Natural killer cell (primary cell): ENCODE data around the gene SLC7A4. TPM values are rescaled to one million over a fixed set of nuclear protein-coding genes. Genes with fewer than 3 reads are reported as not detected.

ENCODE experiments used
- ATAC-seq, 3 donors: fragments of 150-1000 bp in 2 of 3; fragments of 200-7000 bp in 1 of 3; cut with Tn5 transposase; 1 replicate in 1 of 3; 2 replicates in 2 of 3; pipeline ENCODE4 v1.10.0; 2021; ENCODE audit warnings: mild to moderate bottlenecking in 2 of 3, moderate library complexity in 2 of 3
- DNase-seq, 2 donors: peaks; one replicate each; pipeline versions ENCODE4 v3.0.0 to v3.0.0-alpha.2; 2013 to 2021; ENCODE audit warnings: mixed read lengths in 1 of 2
- H3K27ac ChIP-seq: one replicate; pipeline ENCODE4 v1.5.1; 2013; ENCODE audit warnings: mild to moderate bottlenecking, low read length
- H3K27me3 ChIP-seq: one replicate; pipeline ENCODE4 v1.6.1; 2013; ENCODE audit warnings: low read length; ENCODE audit not compliant: control insufficient read depth, insufficient read depth
- H3K36me3 ChIP-seq: one replicate; pipeline ENCODE4 v1.6.1; 2013; ENCODE audit warnings: low read length; ENCODE audit not compliant: control insufficient read depth, insufficient read depth
- H3K4me1 ChIP-seq: one replicate; pipeline ENCODE4 v1.6.1; 2013; ENCODE audit warnings: low read length; ENCODE audit not compliant: control insufficient read depth, insufficient read depth
- H3K4me3 ChIP-seq: one replicate; pipeline ENCODE4 v1.5.1; 2013; ENCODE audit warnings: low read length
- H3K9me3 ChIP-seq: one replicate; pipeline ENCODE4 v1.6.1; 2013; ENCODE audit warnings: low read length; ENCODE audit not compliant: control insufficient read depth, insufficient read depth
- H3K27ac Mint-ChIP-seq, 2 donors: one replicate each; pipeline ENCODE4 v1.8.0; 2022; ENCODE audit warnings: mild to moderate bottlenecking in 2 of 2, mixed read lengths in 2 of 2, moderate library complexity in 1 of 2
- H3K27me3 Mint-ChIP-seq, 2 donors: one replicate each; pipeline ENCODE4 v1.8.0; 2022; ENCODE audit warnings: low read depth in 2 of 2, mixed read lengths in 2 of 2
- H3K36me3 Mint-ChIP-seq: one replicate; pipeline ENCODE4 v1.8.0; 2022; ENCODE audit warnings: mixed read lengths
- H3K4me1 Mint-ChIP-seq, 2 donors: one replicate each; pipeline ENCODE4 v1.8.0; 2022; ENCODE audit warnings: mixed read lengths in 2 of 2
- H3K4me3 Mint-ChIP-seq: one replicate; pipeline ENCODE4 v1.8.0; 2022; ENCODE audit warnings: mild to moderate bottlenecking, moderate library complexity, mixed read lengths
- H3K9me3 Mint-ChIP-seq, 2 donors: one replicate each; pipeline ENCODE4 v1.8.0; 2022; ENCODE audit warnings: mixed read lengths in 2 of 2
- WGBS: methylation state at CpG from one replicate; pipeline ENCODE4 v1.1.7; 2013; ENCODE audit warnings: missing lambda C conversion rate; ENCODE audit not compliant: insufficient coverage; 5-methylcytosine and 5-hydroxymethylcytosine counted together
- intact Hi-C: fragments of 100-400 bp; cut with micrococcal nuclease; formaldehyde crosslinking; loops from one replicate; pipeline ENCODE4 v1.14.2; 2022
- total RNA-seq, 4 donors: library from RNA; stranded (reverse); fragments of 120-200 nt in 1 of 4; gene quantifications; one replicate each; pipeline versions ENCODE4 v1.2.3 to v1.2.4, GENCODE V29; 2013 to 2022
- TF ChIP-seq, protein P1 (sequence below): fragments of 200-600 bp; IDR thresholded peaks from one replicate; pipeline ENCODE4 v1.8.0; 2022; ENCODE audit warnings: antibody characterized with exemption

Gene SLC7A4
- total RNA-seq, 3 donors from 2014 or later (not counting 1 experiment from before 2014, with no cell fraction given), result not detected

- 83% methylated on average over 13 of the region's 13 CpGs for WGBS
- H3K36me3 Mint-ChIP-seq, result no peaks in the 10 kb centered on the region
- intact Hi-C loops, result no loop called here
These were observed 9.3 kb downstream of the SLC7A4 start for GRCh38 chr22:21022955-21023614.

DNA sequence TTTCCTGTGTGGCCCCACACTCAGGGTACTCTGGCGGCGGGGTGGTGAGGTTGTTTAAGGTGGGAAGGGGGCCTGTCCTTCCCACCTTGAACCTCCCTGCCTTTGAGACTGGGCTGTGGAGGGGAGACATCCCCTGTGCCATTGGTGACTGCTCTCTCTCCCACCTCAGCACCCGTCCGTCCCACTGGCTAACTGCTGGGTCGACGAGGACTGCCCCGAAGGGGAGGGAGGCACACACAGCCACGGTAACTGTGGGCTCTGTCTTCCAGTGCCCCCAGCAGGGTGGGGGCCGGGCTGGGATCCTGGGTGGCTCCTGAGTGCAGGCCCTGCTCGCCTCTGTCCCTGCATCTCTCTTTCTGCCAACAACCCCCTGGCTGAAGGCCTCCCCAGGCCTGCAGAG is 9.9 kb downstream of the SLC7A4 start:
- Histone ChIP-seq H3K4me3 (no peak overlapping the region), H3K36me3 (no peaks in the 10 kb centered on the region), H3K9me3 (no peaks in the 10 kb centered on the region), H3K27me3 (no peaks in the 10 kb centered on the region), H3K4me1 (peaks cover 10% of the 10 kb centered on the region), H3K27ac (no peak overlapping the region)
- ATAC-seq (no peak), DNase-seq (no peak)
- Mint-ChIP-seq H3K4me3 (no peak overlapping the region), H3K27ac (no peak overlapping the region), H3K4me1 (peaks cover 6 to 10% of the 10 kb centered on the region in 2 donors), H3K36me3 (no peaks in the 10 kb centered on the region), H3K9me3 (no peaks in the 10 kb centered on the region), H3K27me3 (no peaks in the 10 kb centered on the region)
- WGBS, result 82% methylated on average over 8 of the region's 10 CpGs
- TF ChIP-seq, protein P1, sequence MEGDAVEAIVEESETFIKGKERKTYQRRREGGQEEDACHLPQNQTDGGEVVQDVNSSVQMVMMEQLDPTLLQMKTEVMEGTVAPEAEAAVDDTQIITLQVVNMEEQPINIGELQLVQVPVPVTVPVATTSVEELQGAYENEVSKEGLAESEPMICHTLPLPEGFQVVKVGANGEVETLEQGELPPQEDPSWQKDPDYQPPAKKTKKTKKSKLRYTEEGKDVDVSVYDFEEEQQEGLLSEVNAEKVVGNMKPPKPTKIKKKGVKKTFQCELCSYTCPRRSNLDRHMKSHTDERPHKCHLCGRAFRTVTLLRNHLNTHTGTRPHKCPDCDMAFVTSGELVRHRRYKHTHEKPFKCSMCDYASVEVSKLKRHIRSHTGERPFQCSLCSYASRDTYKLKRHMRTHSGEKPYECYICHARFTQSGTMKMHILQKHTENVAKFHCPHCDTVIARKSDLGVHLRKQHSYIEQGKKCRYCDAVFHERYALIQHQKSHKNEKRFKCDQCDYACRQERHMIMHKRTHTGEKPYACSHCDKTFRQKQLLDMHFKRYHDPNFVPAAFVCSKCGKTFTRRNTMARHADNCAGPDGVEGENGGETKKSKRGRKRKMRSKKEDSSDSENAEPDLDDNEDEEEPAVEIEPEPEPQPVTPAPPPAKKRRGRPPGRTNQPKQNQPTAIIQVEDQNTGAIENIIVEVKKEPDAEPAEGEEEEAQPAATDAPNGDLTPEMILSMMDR, result no peak
- intact Hi-C loops, result no loop called here

More at GRCh38 chr22:21022955-21023614, 9.3 kb downstream of the SLC7A4 start:
- Mint-ChIP-seq H3K4me3 (no peak overlapping the region), H3K9me3 (no peaks in the 10 kb centered on the region), H3K27ac (no peak overlapping the region), H3K4me1 (peaks cover 6 to 10% of the 10 kb centered on the region in 2 donors), H3K27me3 (no peaks in the 10 kb centered on the region)
- H3K4me1 ChIP-seq, result peaks cover 10% of the 10 kb centered on the region
- no peaks in the 10 kb centered on the region for H3K36me3 ChIP-seq
- no peak overlapping the region for H3K27ac ChIP-seq
- DNase-seq (no peak), ATAC-seq (no peak)
- no peaks in the 10 kb centered on the region for H3K27me3 ChIP-seq
- H3K9me3 ChIP-seq, result no peaks in the 10 kb centered on the region
- H3K4me3 ChIP-seq, result no peak overlapping the region
- TF ChIP-seq, protein P1, result no peak

- Histone ChIP-seq H3K4me3 (no peak overlapping the region), H3K27ac (no peak overlapping the region), H3K9me3 (no peaks in the 10 kb centered on the region), H3K36me3 (no peaks in the 10 kb centered on the region), H3K4me1 (peaks cover 11% of the 10 kb centered on the region), H3K27me3 (no peaks in the 10 kb centered on the region)
- H3K27me3 Mint-ChIP-seq, result no peaks in the 10 kb centered on the region
- intact Hi-C loops, result no loop called here
- no peak overlapping the region for H3K4me3 Mint-ChIP-seq
- H3K27ac Mint-ChIP-seq, result no peak overlapping the region
- peaks cover 6 to 18% of the 10 kb centered on the region in 2 donors for H3K4me1 Mint-ChIP-seq
- peak in 1 of 2 donors; percentile 49 for DNase-seq
- TF ChIP-seq, protein P1, result no peak
- no peaks in the 10 kb centered on the region for H3K9me3 Mint-ChIP-seq
- no peaks in the 10 kb centered on the region for H3K36me3 Mint-ChIP-seq
- WGBS, result 67% methylated on average over 7 of the region's 7 CpGs
- ATAC-seq, result peak in 2 of 3 donors; percentile 52 to 69
These were observed 11.4 kb downstream of the SLC7A4 start for GRCh38 chr22:21020802-21021429.
